H1 (cell line): Measurements from ENCODE around the gene SRPRB. TPM values are rescaled to one million over a fixed set of nuclear protein-coding genes. Genes with fewer than 3 reads are reported as not detected.

ENCODE experiments used
- CHD7 ChIP-seq: fragments of 300-600 bp; sonication (generic); IDR thresholded peaks from 2 replicates; pipeline ENCODE4 v1.7.1; 2012; ENCODE audit warnings: low read length, moderate library complexity, mild to moderate bottlenecking, inconsistent platforms; ENCODE audit not compliant: insufficient replicate concordance
- E2F6 ChIP-seq: IDR thresholded peaks from 2 replicates; pipeline ENCODE4 v1.6.1; 2012; ENCODE audit warnings: inconsistent platforms
- KDM1A ChIP-seq: fragments of 200-600, 300-600 bp; sonication (generic); IDR thresholded peaks from 2 replicates; pipeline ENCODE4 v1.7.1; 2016; ENCODE audit warnings: mild to moderate bottlenecking, low read length, borderline replicate concordance
- polyA plus RNA-seq, 7 experiments: library from polyadenylated mRNA; depleted of rRNA in 3 of 7; stranded (reverse) in 5 of 7; unstranded in 2 of 7; fragments of >200 nt in 5 of 7; fragments of 200-250 nt in 2 of 7; gene quantifications; 1 replicate in 5 of 7; 2 replicates in 1 of 7; 4 replicates in 1 of 7; pipeline versions ENCODE4 v1.2.1 to v1.2.3, GENCODE V29; 2011 to 2013; ENCODE audit warnings: missing spikeins in 2 of 7, mixed read lengths in 2 of 7
- total RNA-seq: library from RNA; stranded (reverse); fragmentation: NEBNext Ultra II Directional; extraction: Animal tissue kit (Norgen Biotek cat#: 25700); gene quantifications from 2 replicates; pipeline ENCODE4 v1.2.1, GENCODE V29; 2021

The SRPRB gene
- total and polyA plus RNA-seq, 2 of the 8 experiments (the other 6 are each of a cell fraction or from before 2014, with no cell fraction given), result 15.9 to 49.8 TPM

GRCh38 chr3:133775309-133775708 is 30.3 kb upstream of the SRPRB start (continued):
- TF ChIP-seq CHD7, result no peak
- no peak for TF ChIP-seq E2F6
- TF ChIP-seq KDM1A, result no peak
